Esophagus muscularis mucosa (tissue), 4 donors: ENCODE data around the gene TRMU. TPM values are rescaled to one million over a fixed set of nuclear protein-coding genes. Genes with fewer than 3 reads are reported as not detected.

Source experiments
- DNase-seq: peaks from one replicate; pipeline ENCODE4 v3.0.0-alpha.2; 2017; ENCODE audit errors: extremely low spot score
- H3K27ac ChIP-seq, 4 donors: fragments of 200-600 bp; sonication (generic); replicated peaks in 1 of 4; 1 replicate in 3 of 4; 2 replicates in 1 of 4; pipeline ENCODE4 v1.5.1; 2016 to 2019; ENCODE audit warnings: mild to moderate bottlenecking in 1 of 4
- H3K27me3 ChIP-seq, 4 donors: fragments of 200-600 bp; sonication (generic); one replicate each; pipeline versions ENCODE4 v1.5.1 to v1.6.0; 2016 to 2019
- H3K36me3 ChIP-seq, 4 donors: fragments of 200-600 bp; sonication (generic); one replicate each; pipeline ENCODE4 v1.5.1; 2016 to 2019
- H3K4me1 ChIP-seq, 4 donors: fragments of 200-600 bp; sonication (generic); one replicate each; pipeline ENCODE4 v1.5.1; 2016 to 2019
- H3K4me3 ChIP-seq, 4 donors: fragments of 200-600 bp; sonication (generic); 1 replicate in 2 of 4; 2 replicates in 2 of 4; pipeline ENCODE4 v1.5.1; 2016 to 2019; ENCODE audit warnings: mild to moderate bottlenecking in 4 of 4, moderate library complexity in 1 of 4
- H3K9me3 ChIP-seq, 4 donors: fragments of 200-600 bp; sonication (generic); 1 replicate in 3 of 4; 2 replicates in 1 of 4; pipeline ENCODE4 v1.5.1; 2016 to 2019
- CTCF ChIP-seq, 3 experiments: fragments of 200-600 bp in 2 of 3; fragments of 450-650 bp in 1 of 3; sonication (generic) in 2 of 3; IDR thresholded peaks; one replicate each; pipeline ENCODE4 v1.5.1; 2017 to 2019; ENCODE audit warnings: antibody characterized with exemption in 3 of 3, mild to moderate bottlenecking in 2 of 3, moderate library complexity in 1 of 3
- EP300 ChIP-seq: sonication (generic); formaldehyde crosslinking; IDR thresholded peaks from one replicate; pipeline ENCODE4 v1.6.1; 2017; ENCODE audit warnings: antibody characterized with exemption
- POLR2A ChIP-seq: fragments of 450-650 bp; IDR thresholded peaks from one replicate; pipeline ENCODE4 v1.6.1; 2017; ENCODE audit warnings: antibody characterized with exemption, moderate library complexity, mild to moderate bottlenecking, low read depth
- POLR2AphosphoS5 ChIP-seq, 2 donors: sonication (generic); formaldehyde crosslinking; IDR thresholded peaks; one replicate each; pipeline ENCODE4 v1.6.1; 2017; ENCODE audit warnings: antibody characterized with exemption in 2 of 2
- WGBS: methylation state at CpG from one replicate; pipeline ENCODE4 v1.1.5; 2018; 5-methylcytosine and 5-hydroxymethylcytosine counted together
- intact Hi-C: fragments of 100-400 bp; cut with DNase I; formaldehyde crosslinking; loops from one replicate; pipeline ENCODE4 v1.15.1; 2023
- total RNA-seq, 4 donors: library from RNA; depleted of rRNA; stranded (reverse); fragments of >200 nt; gene quantifications; one replicate each; pipeline versions ENCODE4 v1.1.0 to v1.2.1, GENCODE V29; 2016

The TRMU gene
- total RNA-seq, 4 donors from 2014 or later = 18.1 to 23.6 (median 20.6) TPM

- intact Hi-C loops = no loop called here
- WGBS = 89% methylated on average over 15 of the region's 35 CpGs
- Histone ChIP-seq H3K36me3 (peaks cover 0 to 7% (median 0%) of the 10 kb centered on the region in 4 donors), H3K4me3 (no peak overlapping the region), H3K9me3 (no peaks in the 10 kb centered on the region), H3K27ac (no peak overlapping the region), H3K27me3 (peaks cover 0 to 35% (median 0%) of the 10 kb centered on the region in 4 donors), H3K4me1 (peaks cover 0 to 7% (median 2%) of the 10 kb centered on the region in 4 donors)
- DNase-seq = no peak
- TF ChIP-seq EP300 (no peak), POLR2AphosphoS5 (IDR thresholded peaks at IDR 0.05) (no peak), CTCF (IDR thresholded peaks at IDR 0.05) (no peak)
Measured at GRCh38 chr22:46363611-46364321, 28.3 kb downstream of the TRMU start.

GRCh38 chr22:46364341-46365165 is 29.0 kb downstream of the TRMU start:
- no peak for DNase-seq
- TF ChIP-seq EP300 (no peak), POLR2AphosphoS5 (IDR thresholded peaks at IDR 0.05) (no peak), CTCF (IDR thresholded peaks at IDR 0.05) (no peak), POLR2A (no peak)
- Histone ChIP-seq H3K36me3 (no peaks in the 10 kb centered on the region), H3K9me3 (no peaks in the 10 kb centered on the region), H3K27me3 (peaks cover 0 to 35% (median 0%) of the 10 kb centered on the region in 4 donors), H3K27ac (no peak overlapping the region), H3K4me1 (peaks cover 0 to 7% (median 2%) of the 10 kb centered on the region in 4 donors), H3K4me3 (no peak overlapping the region)
- intact Hi-C loops = no loop called here
- WGBS = 79% methylated on average over 10 of the region's 26 CpGs

- no peak for DNase-seq
- 90% methylated on average over 18 of the region's 22 CpGs for WGBS
- Histone ChIP-seq H3K4me1 (peaks cover 0 to 7% (median 2%) of the 10 kb centered on the region in 4 donors), H3K27me3 (peaks cover 0 to 35% (median 0%) of the 10 kb centered on the region in 4 donors), H3K36me3 (no peaks in the 10 kb centered on the region), H3K27ac (no peak overlapping the region), H3K9me3 (no peaks in the 10 kb centered on the region), H3K4me3 (no peak overlapping the region)
- intact Hi-C loops = no loop called here
- no peak for TF ChIP-seq POLR2A
- TF ChIP-seq EP300 = no peak
- TF ChIP-seq POLR2AphosphoS5 (IDR thresholded peaks at IDR 0.05) = no peak
- TF ChIP-seq CTCF (IDR thresholded peaks at IDR 0.05) = no peak
Measured at GRCh38 chr22:46365166-46365624, 29.7 kb downstream of the TRMU start.

DNA sequence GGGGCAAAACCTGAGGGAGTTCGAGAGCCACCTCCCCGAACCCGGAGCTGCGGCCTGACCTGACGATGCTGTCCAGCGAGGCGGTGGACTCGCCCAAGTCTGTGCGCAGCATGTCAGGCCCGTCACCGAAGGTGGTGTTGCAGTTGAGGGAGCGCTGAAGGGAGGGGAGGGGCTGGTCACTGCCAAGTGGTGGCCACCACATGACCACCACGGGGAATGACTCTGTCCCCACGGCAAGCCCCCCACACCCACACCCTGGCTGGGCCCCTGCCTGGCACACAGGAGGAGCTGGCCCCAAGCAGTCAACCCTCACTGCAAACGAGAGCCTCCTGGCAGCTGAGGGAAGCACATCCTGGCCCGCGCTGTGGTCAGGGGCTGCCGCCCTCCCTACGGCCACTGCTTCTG is 30.8 kb downstream of the TRMU start:
- 90% methylated on average over 19 of the region's 19 CpGs for WGBS
- peaks cover 0 to 7% (median 2%) of the 10 kb centered on the region in 4 donors for H3K4me1 ChIP-seq
- H3K27ac ChIP-seq = no peak overlapping the region
- H3K4me3 ChIP-seq = no peak overlapping the region
- peaks cover 0 to 35% (median 0%) of the 10 kb centered on the region in 4 donors for H3K27me3 ChIP-seq
- no peak for TF ChIP-seq EP300
- no peak for TF ChIP-seq POLR2AphosphoS5 (IDR thresholded peaks at IDR 0.05)
- no peak for TF ChIP-seq CTCF (IDR thresholded peaks at IDR 0.05)
- no peak for TF ChIP-seq POLR2A
- intact Hi-C loops = no loop called here
- H3K9me3 ChIP-seq = no peaks in the 10 kb centered on the region
- no peaks in the 10 kb centered on the region for H3K36me3 ChIP-seq
- DNase-seq = no peak
